IMR-90 (cell line): ENCODE measurements around the gene TMEM63A. TPM values are rescaled to one million over a fixed set of nuclear protein-coding genes. Genes with fewer than 3 reads are reported as not detected.

Source experiments
- ATAC-seq: fragments of 200-7000 bp; cut with Tn5 transposase; 2 replicates; pipeline ENCODE4 v1.9.1; 2020; ENCODE audit warnings: low read depth, mild to moderate bottlenecking, moderate library complexity
- BruUV-seq: library from RNA; stranded (reverse); fragments of 400-500 nt; replicated peaks from 2 replicates; lab custom pipeline; 2021; lab: Mats Ljungman, UMichigan
- CTCF ChIA-PET: fragments of 300-600 bp; formaldehyde crosslinking; extraction: SDS; loops from one replicate; lab custom pipeline; 2021; ENCODE audit warnings: antibody characterized with exemption; lab: Yijun Ruan, JAX
- POLR2A ChIA-PET: fragments of 300-600 bp; sonication (Branson Sonifier 250); formaldehyde crosslinking; loops from one replicate; lab custom pipeline; 2022; ENCODE audit warnings: antibody characterized with exemption; ENCODE audit not compliant: unreplicated experiment; lab: Charles Lee
- DNase-seq: peaks from one replicate; pipeline ENCODE4 v3.0.0; 2013
- H2AFZ ChIP-seq: replicated peaks from 2 replicates; pipeline ENCODE3; 2013; ENCODE audit warnings: low read length, mild to moderate bottlenecking; ENCODE audit not compliant: poor library complexity
- H2AK5ac ChIP-seq: 2 replicates; pipeline ENCODE4 v1.6.1; 2013; ENCODE audit warnings: low read depth, low read length, inconsistent platforms
- H2AK9ac ChIP-seq: replicated peaks from 2 replicates; pipeline ENCODE3; 2013; ENCODE audit warnings: mild to moderate bottlenecking, low read depth, low read length, moderate library complexity; ENCODE audit not compliant: poor library complexity
- H2BK120ac ChIP-seq: 2 replicates; pipeline ENCODE4 v1.6.1; 2013; ENCODE audit warnings: low read depth, low read length, inconsistent platforms
- H2BK15ac ChIP-seq: 3 replicates; pipeline ENCODE4 v1.6.1; 2013; ENCODE audit warnings: low read depth, low read length, inconsistent platforms
- H2BK20ac ChIP-seq: 2 replicates; pipeline ENCODE4 v1.6.1; 2013; ENCODE audit warnings: low read depth, mild to moderate bottlenecking, inconsistent platforms, low read length, moderate library complexity
- H2BK5ac ChIP-seq: 2 replicates; pipeline ENCODE4 v1.6.1; 2013; ENCODE audit warnings: mild to moderate bottlenecking, low read depth, low read length, inconsistent platforms; ENCODE audit not compliant: poor library complexity, severe bottlenecking
- H3K14ac ChIP-seq: replicated peaks from 2 replicates; pipeline ENCODE4 v1.6.1; 2013; ENCODE audit warnings: low read depth, low read length, inconsistent platforms
- H3K18ac ChIP-seq: 2 replicates; pipeline ENCODE4 v1.6.1; 2013; ENCODE audit warnings: low read depth, low read length, control low read depth
- H3K23ac ChIP-seq: 2 replicates; pipeline ENCODE4 v1.6.1; 2013; ENCODE audit warnings: low read depth, low read length, inconsistent platforms
- H3K27ac ChIP-seq: 2 replicates; pipeline ENCODE4 v1.5.1; 2013; ENCODE audit warnings: mild to moderate bottlenecking, control low read depth, low read length; ENCODE audit not compliant: insufficient read depth
- H3K27me3 ChIP-seq: 2 replicates; pipeline ENCODE4 v1.6.1; 2013; ENCODE audit warnings: low read length; ENCODE audit not compliant: control insufficient read depth, insufficient read depth
- H3K36me3 ChIP-seq: 2 replicates; pipeline ENCODE4 v1.6.1; 2013; ENCODE audit warnings: low read length, mixed read lengths; ENCODE audit not compliant: control insufficient read depth, insufficient read depth
- H3K4ac ChIP-seq: 2 replicates; pipeline ENCODE4 v1.6.1; 2013; ENCODE audit warnings: low read depth, low read length, inconsistent platforms
- H3K4me1 ChIP-seq: 2 replicates; pipeline ENCODE4 v1.6.1; 2013; ENCODE audit warnings: low read length, mixed read lengths; ENCODE audit not compliant: control insufficient read depth, insufficient read depth
- H3K4me2 ChIP-seq: 2 replicates; pipeline ENCODE4 v1.6.1; 2013; ENCODE audit warnings: low read depth, mild to moderate bottlenecking, control low read depth, low read length, moderate library complexity
- H3K4me3 ChIP-seq: 2 replicates; pipeline ENCODE4 v1.5.1; 2013; ENCODE audit warnings: low read depth, mild to moderate bottlenecking, control low read depth, low read length, moderate library complexity; ENCODE audit not compliant: insufficient read depth
- H3K56ac ChIP-seq: 2 replicates; pipeline ENCODE4 v1.6.1; 2013; ENCODE audit warnings: low read length, inconsistent platforms; ENCODE audit not compliant: insufficient read depth; ENCODE audit errors: extremely low read depth
- H3K79me1 ChIP-seq, 2 experiments: 2 replicates each; pipeline ENCODE4 v1.6.1; 2013; ENCODE audit warnings: low read length in 2 of 2, inconsistent platforms in 1 of 2, low read depth in 1 of 2
- H3K9ac ChIP-seq: 2 replicates; pipeline ENCODE4 v1.6.1; 2013; ENCODE audit warnings: low read depth, low read length, control low read depth
- H3K9me1 ChIP-seq: 2 replicates; pipeline ENCODE4 v1.6.1; 2013; ENCODE audit warnings: low read length, inconsistent platforms; ENCODE audit not compliant: insufficient read depth
- H3K9me3 ChIP-seq: 2 replicates; pipeline ENCODE4 v1.6.1; 2013; ENCODE audit warnings: low read length; ENCODE audit not compliant: control insufficient read depth, insufficient read depth
- H4K20me1 ChIP-seq: 2 replicates; pipeline ENCODE4 v1.6.1; 2013; ENCODE audit warnings: low read length, inconsistent platforms; ENCODE audit not compliant: insufficient read depth
- H4K5ac ChIP-seq: 2 replicates; pipeline ENCODE4 v1.6.1; 2013; ENCODE audit warnings: mild to moderate bottlenecking, low read depth, low read length, control low read depth
- H4K8ac ChIP-seq, 2 experiments: 2 replicates each; pipeline ENCODE4 v1.6.1; 2013; ENCODE audit warnings: low read depth in 2 of 2, low read length in 2 of 2, control low read depth in 1 of 2, inconsistent platforms in 1 of 2
- H4K91ac ChIP-seq: 2 replicates; pipeline ENCODE4 v1.6.1; 2013; ENCODE audit warnings: low read depth, low read length, inconsistent platforms; ENCODE audit not compliant: insufficient read depth
- BHLHE40 ChIP-seq: fragments of 150-350 bp; IDR thresholded peaks from 2 replicates; pipeline ENCODE4 v1.6.1; 2016; ENCODE audit warnings: mild to moderate bottlenecking, low read depth, low read length
- CEBPB ChIP-seq: IDR thresholded peaks from 2 replicates; pipeline ENCODE4 v1.6.1; 2012; ENCODE audit warnings: low read depth, low read length, improper control_type of control experiment
- CHD1 ChIP-seq: IDR thresholded peaks from 2 replicates; pipeline ENCODE4 v1.6.1; 2012; ENCODE audit warnings: low read depth, low read length, improper control_type of control experiment
- CTCF ChIP-seq: conservative IDR thresholded peaks from 2 replicates; pipeline ENCODE4 v1.5.1; 2012; ENCODE audit warnings: mild to moderate bottlenecking, low read depth, low read length, improper control_type of control experiment
- ELK1 ChIP-seq: fragments of 150-350 bp; IDR thresholded peaks from 2 replicates; pipeline ENCODE4 v1.6.1; 2016; ENCODE audit warnings: low read depth, mild to moderate bottlenecking, low read length, moderate library complexity, borderline replicate concordance
- FOS ChIP-seq: fragments of 150-350 bp; IDR thresholded peaks from 2 replicates; pipeline ENCODE4 v1.6.1; 2016; ENCODE audit warnings: low read depth, low read length
- MAZ ChIP-seq: IDR thresholded peaks from 2 replicates; pipeline ENCODE4 v1.6.1; 2012; ENCODE audit warnings: low read depth, mild to moderate bottlenecking, low read length, improper control_type of control experiment, moderate library complexity, borderline replicate concordance
- MXI1 ChIP-seq: IDR thresholded peaks from 2 replicates; pipeline ENCODE4 v1.6.1; 2012; ENCODE audit warnings: low read depth, mild to moderate bottlenecking, low read length, moderate library complexity, borderline replicate concordance
- NFE2L2 ChIP-seq: fragments of 150-350 bp; IDR thresholded peaks from 2 replicates; pipeline ENCODE4 v1.6.1; 2016; ENCODE audit warnings: low read depth, mild to moderate bottlenecking, low read length
- POLR2A ChIP-seq: IDR thresholded peaks from 2 replicates; pipeline ENCODE4 v1.6.1; 2012; ENCODE audit warnings: mild to moderate bottlenecking, low read depth, low read length
- RAD21 ChIP-seq: IDR thresholded peaks from 2 replicates; pipeline ENCODE4 v1.6.1; 2012; ENCODE audit warnings: low read length, improper control_type of control experiment
- RFX5 ChIP-seq: IDR thresholded peaks from 2 replicates; pipeline ENCODE4 v1.8.0; 2012; ENCODE audit warnings: low read depth, mild to moderate bottlenecking, low read length, moderate library complexity
- SMC3 ChIP-seq: fragments of 150-350 bp; IDR thresholded peaks from 2 replicates; pipeline ENCODE4 v1.6.1; 2016; ENCODE audit warnings: low read depth, mild to moderate bottlenecking, antibody characterized with exemption, low read length, moderate library complexity
- USF2 ChIP-seq: fragments of 150-350 bp; IDR thresholded peaks from 2 replicates; pipeline ENCODE4 v1.6.1; 2017; ENCODE audit warnings: mild to moderate bottlenecking, antibody characterized with exemption, low read length, low read depth
- WGBS, 2 experiments: methylation state at CpG; one replicate each; pipeline versions ENCODE4 v1.1.5 to v1.1.7; 2013; ENCODE audit warnings: missing lambda C conversion rate in 2 of 2; ENCODE audit not compliant: insufficient read length in 1 of 2; ENCODE audit errors: extremely low coverage in 2 of 2; 5-methylcytosine and 5-hydroxymethylcytosine counted together
- dilution Hi-C: fragments of 300-500 bp; cut with HindIII; formaldehyde crosslinking; loops from one replicate; pipeline ENCODE4 v1.14.3; 2018; ENCODE audit warnings: low sequenced_read_pairs; ENCODE audit not compliant: unreplicated experiment
- in situ Hi-C: fragments of 300-500 bp; cut with MboI; formaldehyde crosslinking; loops from 3 replicates; pipeline ENCODE4 v1.14.3; 2019; ENCODE audit warnings: low sequenced_read_pairs, inconsistent platforms, mixed read lengths
- intact Hi-C: fragments of 100-400 bp; cut with micrococcal nuclease; formaldehyde crosslinking; loops from 2 replicates; pipeline ENCODE4 v1.10.0; 2022
- polyA plus RNA-seq, 3 experiments: library from polyadenylated mRNA; depleted of rRNA; stranded (reverse); fragments of >200 nt; gene quantifications; 2 replicates each; pipeline ENCODE4 v1.2.3, GENCODE V29; 2012; ENCODE audit warnings: low replicate concordance in 1 of 3
- total RNA-seq: library from RNA; depleted of rRNA; stranded (reverse); fragments of >200 nt; gene quantifications from 2 replicates; pipeline ENCODE4 v1.2.3, GENCODE V29; 2012

The TMEM63A gene
- total and polyA plus RNA-seq, 2 of the 4 experiments (the other 2 are of a cell fraction) = 4.7 to 23.3 TPM

- BruUV-seq = no TSS peak
- dilution Hi-C loops = no loop called here
- Histone ChIP-seq H2BK5ac (no peak overlapping the region), H3K9me1 (no peaks in the 10 kb centered on the region), H2AFZ (no peak overlapping the region), H3K36me3 (no peaks in the 10 kb centered on the region), H4K5ac (no peak overlapping the region), H3K79me1 (no peaks in the 10 kb centered on the region), H2AK9ac (no peak overlapping the region), H2BK120ac (no peak overlapping the region), H3K4me2 (no peak overlapping the region), H4K8ac (no peak overlapping the region), H2BK15ac (no peak overlapping the region), H3K4ac (no peak overlapping the region), H3K23ac (no peak overlapping the region), H3K56ac (no peak overlapping the region), H2BK20ac (no peak overlapping the region), H3K4me3 (no peak overlapping the region), H3K27ac (no peak overlapping the region), H3K4me1 (peaks cover 1% of the 10 kb centered on the region; the same call in 1 of the 2 replicates), H2AK5ac (no peak overlapping the region), H3K27me3 (peaks cover 3% of the 10 kb centered on the region; the same call in 1 of the 2 replicates), H4K20me1 (no peaks in the 10 kb centered on the region), H3K9ac (no peak overlapping the region), H4K91ac (no peak overlapping the region), H3K14ac (no peak overlapping the region), H3K9me3 (no peaks in the 10 kb centered on the region), H3K18ac (no peak overlapping the region)
- CTCF ChIA-PET = no interaction called here
- POLR2A ChIA-PET = no interaction called here
- ATAC-seq = no peak
- WGBS, 2 experiments = 80% methylated on average over 2 of the region's 5 CpGs; no CpG with 5 or more reads in 1 of the 2 experiments
- in situ Hi-C loops = no loop called here
- intact Hi-C loops = no loop called here
- DNase-seq = no peak
- no peak for TF ChIP-seq CHD1
- TF ChIP-seq FOS = no peak
- TF ChIP-seq CEBPB = no peak
- TF ChIP-seq RAD21 = no peak
- no peak for TF ChIP-seq ELK1
- TF ChIP-seq USF2 = no peak
- no peak for TF ChIP-seq CTCF
- no peak for TF ChIP-seq NFE2L2
- no peak for TF ChIP-seq MXI1
- TF ChIP-seq BHLHE40 = no peak
- no peak for TF ChIP-seq MAZ
- no peak for TF ChIP-seq RFX5
- no peak for TF ChIP-seq SMC3
- no peak for TF ChIP-seq POLR2A
Measured at GRCh38 chr1:225908013-225908640, 25.9 kb upstream of the TMEM63A start.
